ENCODE measurements around the gene YRDC.

The YRDC gene

GRCh38 chr1:37753473-37754321, 54.3 kb downstream of the YRDC start (continued):
- TF ChIP-seq PATZ1 (CRISPR knock-in tag; IDR thresholded peaks at IDR 0.05; ENCODE audit: borderline replicate concordance) (no peak), CSRNP3 (CRISPR knock-in tag; IDR thresholded peaks at IDR 0.05) (no peak), ISL1 (CRISPR knock-in tag; IDR thresholded peaks at IDR 0.05) (no peak), CSDC2 (CRISPR knock-in tag; IDR thresholded peaks at IDR 0.05) (no peak), ZNF565 (CRISPR knock-in tag; conservative IDR thresholded peaks at IDR 0.05; ENCODE audit: low read depth) (no peak), ARNTL (CRISPR knock-in tag; IDR thresholded peaks at IDR 0.05; ENCODE audit: borderline replicate concordance, low read depth) (no peak), ZFP30 (CRISPR knock-in tag; IDR thresholded peaks at IDR 0.05) (no peak), ESRRG (CRISPR knock-in tag; IDR thresholded peaks at IDR 0.05) (no peak), TCF4 (CRISPR knock-in tag; IDR thresholded peaks at IDR 0.05; ENCODE audit: borderline replicate concordance) (no peak), CREB5 (CRISPR knock-in tag; IDR thresholded peaks at IDR 0.05; ENCODE audit: low read depth) (no peak), ZNF70 (CRISPR knock-in tag; IDR thresholded peaks at IDR 0.05) (no peak), PPARA (CRISPR knock-in tag; IDR thresholded peaks at IDR 0.05; ENCODE audit: borderline replicate concordance) (no peak)
